HepG2 (cell line): Measurements from ENCODE around the gene CYP4F12. TPM values are rescaled to one million over a fixed set of nuclear protein-coding genes. Genes with fewer than 3 reads are reported as not detected.

Experiments
- DMAP1 ChIP-seq: IDR thresholded peaks from 2 replicates; pipeline ENCODE4 v1.6.1; 2016
- EEA1 ChIP-seq: sonication (generic); formaldehyde crosslinking; IDR thresholded peaks from 2 replicates; pipeline ENCODE4 v1.5.1; 2020; ENCODE audit warnings: mild to moderate bottlenecking, missing genetic modification reagents, borderline replicate concordance
- HNF1B ChIP-seq: sonication (generic); formaldehyde crosslinking; IDR thresholded peaks from 2 replicates; pipeline ENCODE4 v1.5.1; 2020; ENCODE audit warnings: mild to moderate bottlenecking, moderate library complexity, missing genetic modification reagents
- KLF12 ChIP-seq: sonication (generic); formaldehyde crosslinking; IDR thresholded peaks from 2 replicates; pipeline ENCODE4 v1.4.0; 2020; ENCODE audit warnings: missing genetic modification reagents, borderline replicate concordance
- KLF13 ChIP-seq: sonication (generic); formaldehyde crosslinking; IDR thresholded peaks from 2 replicates; pipeline ENCODE4 v1.4.0; 2020; ENCODE audit warnings: mild to moderate bottlenecking, missing genetic modification reagents
- MAFK ChIP-seq, 2 experiments: IDR thresholded peaks in 1 of 2; conservative IDR thresholded peaks in 1 of 2; 2 replicates each; pipeline ENCODE4 v1.6.1; 2011; ENCODE audit warnings: improper control_type of control experiment in 2 of 2, low read length in 2 of 2
- MIER2 ChIP-seq: IDR thresholded peaks from 2 replicates; pipeline ENCODE4 v1.6.1; 2016; ENCODE audit warnings: missing biosample characterization, missing genetic modification reagents
- NPAS2 ChIP-seq: sonication (generic); formaldehyde crosslinking; IDR thresholded peaks from 2 replicates; pipeline ENCODE4 v1.8.0; 2022; ENCODE audit warnings: mild to moderate bottlenecking, missing genetic modification reagents, borderline replicate concordance
- POLR2G ChIP-seq: fragments of 200-400 bp; formaldehyde crosslinking; IDR thresholded peaks from 2 replicates; pipeline ENCODE4 v1.6.1; 2018; ENCODE audit warnings: mild to moderate bottlenecking, low read depth, low read length, moderate library complexity
- PRDM4 ChIP-seq: sonication (generic); formaldehyde crosslinking; IDR thresholded peaks from 2 replicates; pipeline ENCODE4 v1.9.0; 2021; ENCODE audit warnings: missing genetic modification reagents, borderline replicate concordance
- RBFOX2 ChIP-seq: fragments of 200-400 bp; formaldehyde crosslinking; IDR thresholded peaks from 2 replicates; pipeline ENCODE4 v1.6.1; 2017; ENCODE audit warnings: low read depth, mild to moderate bottlenecking, low read length
- TRIM22 ChIP-seq: fragments of 450-650 bp; IDR thresholded peaks from 2 replicates; pipeline ENCODE4 v1.6.1; 2017
- ZBTB14 ChIP-seq: sonication (generic); formaldehyde crosslinking; IDR thresholded peaks from 2 replicates; pipeline ENCODE4 v1.4.0; 2020; ENCODE audit warnings: missing genetic modification reagents
- ZBTB25 ChIP-seq: IDR thresholded peaks from 2 replicates; pipeline ENCODE4 v1.6.1; 2018; ENCODE audit warnings: missing genetic modification reagents
- ZKSCAN5 ChIP-seq: sonication (generic); formaldehyde crosslinking; IDR thresholded peaks from 2 replicates; pipeline ENCODE4 v1.5.1; 2020; ENCODE audit warnings: mild to moderate bottlenecking, missing genetic modification reagents
- ZMYM4 ChIP-seq: sonication (generic); formaldehyde crosslinking; IDR thresholded peaks from 2 replicates; pipeline ENCODE4 v1.8.1; 2023; ENCODE audit warnings: mild to moderate bottlenecking, missing genetic modification reagents
- ZNF367 ChIP-seq: sonication (generic); formaldehyde crosslinking; IDR thresholded peaks from 2 replicates; pipeline ENCODE4 v1.4.0; 2020; ENCODE audit warnings: missing genetic modification reagents, borderline replicate concordance
- ZNF550 ChIP-seq: sonication (generic); formaldehyde crosslinking; IDR thresholded peaks from 2 replicates; pipeline ENCODE4 v1.4.0; 2020; ENCODE audit warnings: mild to moderate bottlenecking, missing genetic modification reagents, borderline replicate concordance
- ZNF816 ChIP-seq: sonication (generic); formaldehyde crosslinking; IDR thresholded peaks from 2 replicates; pipeline ENCODE4 v1.8.0; 2022; ENCODE audit warnings: missing genetic modification reagents, mild to moderate bottlenecking, borderline replicate concordance
- ZUFSP ChIP-seq: sonication (generic); formaldehyde crosslinking; IDR thresholded peaks from 2 replicates; pipeline ENCODE4 v1.9.0; 2021; ENCODE audit warnings: missing genetic modification reagents, mild to moderate bottlenecking, borderline replicate concordance
- polyA plus RNA-seq, 8 experiments: library from polyadenylated mRNA; depleted of rRNA in 3 of 8; stranded (reverse) in 7 of 8; unstranded in 1 of 8; fragments of >200 nt; fragmentation: Illumina TruSeq in 4 of 8; extraction: Trizol in 4 of 8; gene quantifications; 2 replicates each; pipeline versions ENCODE4 v1.2.1 to v1.2.3, GENCODE V29; 2011 to 2016; ENCODE audit warnings: low read depth in 4 of 8, missing spikeins in 1 of 8, mixed read lengths in 1 of 8; ENCODE audit not compliant: insufficient read depth in 1 of 8
- total RNA-seq, 5 experiments: library from RNA; depleted of rRNA; stranded (reverse); fragments of >200 nt; fragmentation: Illumina TruSeq; extraction: Trizol; gene quantifications; 2 replicates each; pipeline ENCODE4 v1.2.3, GENCODE V29; 2016; ENCODE audit warnings: low read depth in 1 of 5

Gene CYP4F12
- total and polyA plus RNA-seq, 2 of the 13 experiments (the other 11 are each of a cell fraction or from before 2014, with no cell fraction given): 29.9 to 30.8 TPM

- TF ChIP-seq ZBTB25 (peak; percentile 70), POLR2G (peak; percentile 57), ZNF816 (no peak), DMAP1 (CRISPR knock-in tag) (0 out of 2 replicates have a peak, but pooled peaks have one; percentile 36), EEA1 (CRISPR knock-in tag) (no peak), KLF13 (CRISPR knock-in tag) (no peak), ZNF367 (CRISPR knock-in tag) (no peak), ZKSCAN5 (no peak), ZUFSP (no peak), ZNF550 (no peak), KLF12 (CRISPR knock-in tag) (no peak; the same call in 1 of the 2 replicates), MAFK (conservative IDR thresholded peaks at IDR 0.05 in 1 of 2, IDR thresholded peaks at IDR 0.05 in 1 of 2; ENCODE audit: low read length in 2 of 2) (no peak), ZMYM4 (CRISPR knock-in tag) (peak; percentile 31; the same call in 1 of the 2 replicates), HNF1B (CRISPR knock-in tag) (peak; percentile 52; the same call in 1 of the 2 replicates), RBFOX2 (peak; percentile 70), PRDM4 (CRISPR knock-in tag) (no peak), ZBTB14 (CRISPR knock-in tag) (no peak), NPAS2 (CRISPR knock-in tag) (no peak), MIER2 (CRISPR knock-in tag) (peak; percentile 59; the same call in 1 of the 2 replicates), TRIM22 (no peak)
Observed at GRCh38 chr19:15640904-15641597, 31.8 kb upstream of the CYP4F12 start (continued).
